OCI-LY3 (cell line): ENCODE results near the gene RTTN.

Experiments used
- H2AFZ ChIP-seq: fragments of 200-600, 300-600 bp; shearing (Covaris generic); 2 replicates; pipeline ENCODE4 v1.6.0; 2014; ENCODE audit warnings: antibody characterized with exemption, low read depth, low read length
- H3K27ac ChIP-seq: fragments of 200-600, 300-600 bp; sonication (generic); 2 replicates; pipeline ENCODE4 v1.5.1; 2014; ENCODE audit warnings: mild to moderate bottlenecking, low read length, moderate library complexity, mixed read lengths
- H3K27me3 ChIP-seq: fragments of 200-600, 300-600 bp; sonication (generic); 2 replicates; pipeline ENCODE4 v1.6.1; 2014; ENCODE audit warnings: low read depth, low read length, mixed read lengths
- H3K36me3 ChIP-seq: fragments of 200-600, 300-600 bp; sonication (generic); replicated peaks from 2 replicates; pipeline ENCODE3; 2014; ENCODE audit warnings: low read depth, low read length, mixed read lengths
- H3K4me1 ChIP-seq: fragments of 300-600, 200-600 bp; sonication (generic); 2 replicates; pipeline ENCODE4 v1.6.1; 2014; ENCODE audit warnings: low read length, mixed read lengths
- H3K4me2 ChIP-seq: fragments of 200-600, 300-600 bp; sonication (generic); 2 replicates; pipeline ENCODE4 v1.6.1; 2014; ENCODE audit warnings: low read length, mixed read lengths
- H3K4me3 ChIP-seq: fragments of 300-600, 200-600 bp; sonication (generic); 2 replicates; pipeline ENCODE4 v1.5.1; 2014; ENCODE audit warnings: antibody characterized with exemption, mild to moderate bottlenecking, low read length, moderate library complexity
- H3K79me2 ChIP-seq: fragments of 300-600, 200-600 bp; shearing (Covaris generic); 2 replicates; pipeline ENCODE4 v1.6.1; 2014; ENCODE audit warnings: mild to moderate bottlenecking, low read length, mixed read lengths
- H3K9ac ChIP-seq: fragments of 300-600, 200-600 bp; shearing (Covaris generic); 2 replicates; pipeline ENCODE4 v1.6.0; 2014; ENCODE audit warnings: mild to moderate bottlenecking, low read length, moderate library complexity
- H3K9me3 ChIP-seq: fragments of 200-600, 300-600 bp; shearing (Covaris generic); 2 replicates; pipeline ENCODE4 v1.6.1; 2014; ENCODE audit warnings: low read length, mixed read lengths; ENCODE audit not compliant: insufficient read depth
- H4K20me1 ChIP-seq: fragments of 200-600, 300-600 bp; sonication (generic); 2 replicates; pipeline ENCODE4 v1.6.1; 2016; ENCODE audit warnings: low read length, mixed read lengths; ENCODE audit not compliant: insufficient read depth
- CTCF ChIP-seq: fragments of 200-600, 300-600 bp; sonication (generic); IDR thresholded peaks from 2 replicates; pipeline ENCODE4 v1.5.1; 2014; ENCODE audit warnings: antibody characterized with exemption, low read length, low read depth
- EZH2phosphoT487 ChIP-seq: fragments of 200-600 bp; shearing (Covaris generic); IDR thresholded peaks from 2 replicates; pipeline ENCODE4 v1.6.1; 2018; ENCODE audit warnings: antibody characterized with exemption, mixed run types, low read depth

The RTTN gene

GRCh38 chr18:70183441-70183840 is 22.0 kb downstream of the RTTN start:
- Histone ChIP-seq H3K4me2 (no peak overlapping the region), H3K9me3 (no peaks in the 10 kb centered on the region), H3K9ac (no peak overlapping the region), H3K36me3 (peaks cover 60% of the 10 kb centered on the region), H3K4me3 (no peak overlapping the region), H2AFZ (no peak overlapping the region), H3K27me3 (no peaks in the 10 kb centered on the region), H3K79me2 (peaks cover 8% of the 10 kb centered on the region), H3K27ac (no peak overlapping the region), H3K4me1 (no peaks in the 10 kb centered on the region), H4K20me1 (no peaks in the 10 kb centered on the region)
- TF ChIP-seq CTCF (no peak), EZH2phosphoT487 (no peak)

- no peaks in the 10 kb centered on the region for H3K4me1 ChIP-seq
- H4K20me1 ChIP-seq, result no peaks in the 10 kb centered on the region
- no peaks in the 10 kb centered on the region for H3K9me3 ChIP-seq
- no peak overlapping the region for H3K9ac ChIP-seq
- H3K4me2 ChIP-seq, result no peak overlapping the region
- no peak overlapping the region for H3K27ac ChIP-seq
- no peaks in the 10 kb centered on the region for H3K27me3 ChIP-seq
- H2AFZ ChIP-seq, result no peak overlapping the region
- TF ChIP-seq EZH2phosphoT487 (no peak), CTCF (no peak)
- H3K4me3 ChIP-seq, result no peak overlapping the region
- peaks cover 58% of the 10 kb centered on the region for H3K36me3 ChIP-seq
- peaks cover 8% of the 10 kb centered on the region for H3K79me2 ChIP-seq
Measured at GRCh38 chr18:70182548-70182947, 22.9 kb downstream of the RTTN start.

- TF ChIP-seq CTCF (no peak), EZH2phosphoT487 (no peak)
- H4K20me1 ChIP-seq, result no peaks in the 10 kb centered on the region
- no peaks in the 10 kb centered on the region for H3K4me1 ChIP-seq
- H3K27ac ChIP-seq, result no peak overlapping the region
- no peak overlapping the region for H3K9ac ChIP-seq
- H3K4me3 ChIP-seq, result no peak overlapping the region
- H3K36me3 ChIP-seq, result peaks cover 52% of the 10 kb centered on the region
- H3K79me2 ChIP-seq, result peaks cover 8% of the 10 kb centered on the region
- no peaks in the 10 kb centered on the region for H3K9me3 ChIP-seq
- no peak overlapping the region for H2AFZ ChIP-seq
- H3K27me3 ChIP-seq, result no peaks in the 10 kb centered on the region
- no peak overlapping the region for H3K4me2 ChIP-seq
Measured at GRCh38 chr18:70181725-70182124, 23.8 kb downstream of the RTTN start.

GRCh38 chr18:70181015-70181414 is 24.5 kb downstream of the RTTN start:
- Histone ChIP-seq H3K36me3 (peaks cover 51% of the 10 kb centered on the region), H3K9ac (no peak overlapping the region), H3K27me3 (no peaks in the 10 kb centered on the region), H3K79me2 (peaks cover 3% of the 10 kb centered on the region), H3K9me3 (no peaks in the 10 kb centered on the region), H2AFZ (no peak overlapping the region), H3K4me2 (no peak overlapping the region), H3K4me1 (no peaks in the 10 kb centered on the region), H3K4me3 (no peak overlapping the region), H3K27ac (no peak overlapping the region), H4K20me1 (no peaks in the 10 kb centered on the region)
- TF ChIP-seq CTCF (no peak), EZH2phosphoT487 (no peak)
